K562 (cell line): ENCODE data around the gene ADD2. TPM values are rescaled to one million over a fixed set of nuclear protein-coding genes. Genes with fewer than 3 reads are reported as not detected.

ENCODE experiments used
- CXXC5 ChIP-seq: fragments of 250-450 bp; sonication (Bioruptor Pico); IDR thresholded peaks from 2 replicates; pipeline ENCODE4 v1.8.0; 2022; ENCODE audit warnings: inconsistent platforms, mild to moderate bottlenecking, moderate library complexity
- ETV5 ChIP-seq: sonication (generic); formaldehyde crosslinking; IDR thresholded peaks from 2 replicates; pipeline ENCODE4 v1.4.0; 2020; ENCODE audit warnings: low read depth, mild to moderate bottlenecking, missing genetic modification reagents
- EZH2 ChIP-seq: IDR thresholded peaks from 2 replicates; pipeline ENCODE4 v1.6.1; 2012; ENCODE audit warnings: low read depth, mild to moderate bottlenecking, inconsistent platforms, low read length, borderline replicate concordance
- HMGXB4 ChIP-seq: sonication (generic); formaldehyde crosslinking; IDR thresholded peaks from 2 replicates; pipeline ENCODE4 v1.8.1; 2023; ENCODE audit warnings: mild to moderate bottlenecking, missing genetic modification reagents
- KDM5B ChIP-seq: fragments of 200-600 bp; sonication (generic); IDR thresholded peaks from 2 replicates; pipeline ENCODE4 v1.6.1; 2012; ENCODE audit warnings: low read depth, mild to moderate bottlenecking, moderate library complexity, low read length, control low read depth, inconsistent platforms; ENCODE audit not compliant: insufficient replicate concordance
- SIN3A ChIP-seq, 2 experiments: fragments of 150-350 bp in 1 of 2; IDR thresholded peaks; 2 replicates each; pipeline ENCODE4 v1.6.1; 2011 to 2016; ENCODE audit warnings: borderline replicate concordance in 2 of 2, low read depth in 2 of 2, low read length in 2 of 2, mild to moderate bottlenecking in 2 of 2, moderate library complexity in 2 of 2; ENCODE audit not compliant: control insufficient read depth in 1 of 2
- ZMIZ1 ChIP-seq, 2 experiments: fragments of 150-350 bp in 1 of 2; IDR thresholded peaks; 2 replicates each; pipeline ENCODE4 v1.6.1; 2012 to 2016; ENCODE audit warnings: low read depth in 2 of 2, low read length in 2 of 2, mild to moderate bottlenecking in 1 of 2, moderate library complexity in 1 of 2
- polyA plus RNA-seq, 8 experiments: library from polyadenylated mRNA; depleted of rRNA in 4 of 8; stranded (reverse) in 5 of 8; unstranded in 3 of 8; fragments of >200 nt; fragmentation: Nextera tagmentation in 2 of 8; fragmentation: Illumina TruSeq in 1 of 8; extraction: Ambion mirVana in 2 of 8; extraction: Trizol in 1 of 8; gene quantifications; 2 replicates each; pipeline versions ENCODE4 v1.2.1 to v1.2.3, GENCODE V29; 2011 to 2014; ENCODE audit warnings: inconsistent platforms in 1 of 8, missing spikeins in 1 of 8
- total RNA-seq, 7 experiments: library from RNA; depleted of rRNA in 6 of 7; stranded (reverse); fragments of >200 nt in 6 of 7; fragmentation: Illumina TruSeq in 2 of 7; extraction: Trizol in 2 of 7; gene quantifications; 2 replicates each; pipeline versions ENCODE4 v1.2.1 to v1.2.3, GENCODE V29; 2011 to 2021; ENCODE audit warnings: low replicate concordance in 1 of 7
- TF ChIP-seq, protein P1 (sequence below): sonication (generic); formaldehyde crosslinking; IDR thresholded peaks from 2 replicates; pipeline ENCODE4 v1.8.0; 2023; ENCODE audit warnings: mild to moderate bottlenecking, missing genetic modification reagents

Gene ADD2
- total and polyA plus RNA-seq, 9 of the 15 experiments (the other 6 are each of a cell fraction or from before 2014, with no cell fraction given), result 3.5 to 63.0 (median 36.2) TPM

GRCh38 chr2:70767699-70768589 lies at the start of gene ADD2 (continued):
- peak in 1 of 2 experiments; percentile 53; a peak in 1 of 4 replicates for TF ChIP-seq SIN3A (IDR thresholded peaks at IDR 0.05; ENCODE audit: borderline replicate concordance in 2 of 2, control insufficient read depth in 1 of 2, low read depth in 2 of 2, low read length in 2 of 2)
- peak; percentile 61; the same call in 1 of the 2 replicates for TF ChIP-seq CXXC5 (CRISPR knock-in tag)
- no peak for TF ChIP-seq ETV5 (CRISPR knock-in tag)
- TF ChIP-seq, protein P1, sequence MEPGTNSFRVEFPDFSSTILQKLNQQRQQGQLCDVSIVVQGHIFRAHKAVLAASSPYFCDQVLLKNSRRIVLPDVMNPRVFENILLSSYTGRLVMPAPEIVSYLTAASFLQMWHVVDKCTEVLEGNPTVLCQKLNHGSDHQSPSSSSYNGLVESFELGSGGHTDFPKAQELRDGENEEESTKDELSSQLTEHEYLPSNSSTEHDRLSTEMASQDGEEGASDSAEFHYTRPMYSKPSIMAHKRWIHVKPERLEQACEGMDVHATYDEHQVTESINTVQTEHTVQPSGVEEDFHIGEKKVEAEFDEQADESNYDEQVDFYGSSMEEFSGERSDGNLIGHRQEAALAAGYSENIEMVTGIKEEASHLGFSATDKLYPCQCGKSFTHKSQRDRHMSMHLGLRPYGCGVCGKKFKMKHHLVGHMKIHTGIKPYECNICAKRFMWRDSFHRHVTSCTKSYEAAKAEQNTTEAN, result no peak
- no peak for TF ChIP-seq EZH2
- TF ChIP-seq KDM5B, result peak; percentile 64
- TF ChIP-seq HMGXB4 (CRISPR knock-in tag), result 0 out of 2 replicates have a peak, but pooled peaks have one; percentile 31
- 0 out of 4 replicates have a peak, but pooled peaks of 1 of the 2 experiments have one; percentile 30 for TF ChIP-seq ZMIZ1 (IDR thresholded peaks at IDR 0.05; ENCODE audit: low read depth in 2 of 2, low read length in 2 of 2)
